GM18511 (cell line): ENCODE results near the gene SCAF11.

Experiments
- ATAC-seq: cut with Tn5 transposase; IDR thresholded peaks from one replicate; pipeline ENCODE4 v1.9.1; 2021; ENCODE audit warnings: mild to moderate bottlenecking, moderate library complexity; ENCODE audit not compliant: unreplicated experiment

SCAF11 gene

GRCh38 chr12:45986641-45987339, 3.6 kb downstream of the SCAF11 start:
- no peak for ATAC-seq

GRCh38 chr12:45981075-45981837, 9.1 kb downstream of the SCAF11 start:
- ATAC-seq = no peak

GRCh38 chr12:45980540-45980939, 9.8 kb downstream of the SCAF11 start:
- no peak for ATAC-seq

GRCh38 chr12:45978108-45978507, 12.3 kb downstream of the SCAF11 start:
- no peak for ATAC-seq

GRCh38 chr12:45977620-45978019, 12.8 kb downstream of the SCAF11 start:
- ATAC-seq = no peak

DNA sequence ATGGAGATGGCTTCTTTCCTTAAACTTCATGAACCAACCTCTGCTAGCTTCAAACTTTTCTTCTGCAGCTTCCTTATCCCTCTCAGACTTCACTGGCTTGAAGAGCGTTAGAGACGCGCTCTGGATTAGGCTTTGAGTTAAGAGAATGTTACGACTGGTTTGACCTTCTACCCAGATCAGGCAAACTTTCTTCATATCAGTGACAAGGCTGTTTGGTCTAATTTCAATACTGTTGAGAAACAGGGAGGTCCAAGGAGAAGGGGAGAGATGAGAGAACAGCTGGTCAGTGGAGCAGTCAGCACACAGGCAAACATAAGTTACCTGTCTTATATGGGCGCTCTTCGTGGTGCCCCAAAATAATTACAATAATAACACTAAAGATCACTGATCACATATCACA, 14.9 kb downstream of the SCAF11 start:
- no peak for ATAC-seq

DNA sequence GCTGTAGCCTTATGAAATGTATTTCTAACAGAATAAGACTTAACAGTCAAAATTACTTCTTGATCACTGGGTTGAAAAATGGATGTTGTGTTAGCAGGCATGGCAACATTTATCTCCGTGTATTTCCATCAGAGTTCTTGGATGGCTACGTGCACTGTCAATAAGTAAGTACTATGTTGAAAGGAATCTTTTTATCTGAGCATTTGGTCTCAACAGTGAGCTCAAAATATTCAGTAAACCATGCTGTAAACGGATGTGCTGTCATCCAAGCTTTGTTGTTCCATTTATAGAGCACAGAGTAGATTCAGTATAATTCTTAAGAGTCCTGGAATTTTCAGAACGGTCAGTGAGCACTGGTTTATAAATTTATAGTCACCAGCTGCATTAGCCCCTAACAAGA, 15.5 kb downstream of the SCAF11 start:
- ATAC-seq = no peak

GRCh38 chr12:45974171-45974719, 16.1 kb downstream of the SCAF11 start:
- no peak for ATAC-seq

- no peak for ATAC-seq
These were observed 16.8 kb downstream of the SCAF11 start for GRCh38 chr12:45973526-45973925.

DNA sequence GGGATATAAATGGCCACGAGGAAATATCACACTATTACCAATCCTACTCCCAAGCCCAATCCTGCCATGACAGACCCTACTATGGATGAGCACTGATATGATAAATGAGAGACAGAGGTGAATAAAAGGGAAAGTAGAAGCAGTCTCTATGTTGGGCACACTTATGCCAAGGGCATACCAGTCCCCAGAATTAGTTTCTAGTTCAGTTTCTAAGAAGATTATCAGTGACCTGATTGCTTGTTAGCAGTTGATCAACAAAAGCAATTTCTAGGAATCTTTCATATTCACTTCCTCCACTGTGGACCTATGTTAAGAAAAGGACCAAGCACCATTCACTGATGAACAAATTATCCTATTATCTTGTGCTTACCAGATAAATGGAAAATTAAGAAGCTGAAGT, 20.0 kb downstream of the SCAF11 start:
- ATAC-seq = no peak

DNA sequence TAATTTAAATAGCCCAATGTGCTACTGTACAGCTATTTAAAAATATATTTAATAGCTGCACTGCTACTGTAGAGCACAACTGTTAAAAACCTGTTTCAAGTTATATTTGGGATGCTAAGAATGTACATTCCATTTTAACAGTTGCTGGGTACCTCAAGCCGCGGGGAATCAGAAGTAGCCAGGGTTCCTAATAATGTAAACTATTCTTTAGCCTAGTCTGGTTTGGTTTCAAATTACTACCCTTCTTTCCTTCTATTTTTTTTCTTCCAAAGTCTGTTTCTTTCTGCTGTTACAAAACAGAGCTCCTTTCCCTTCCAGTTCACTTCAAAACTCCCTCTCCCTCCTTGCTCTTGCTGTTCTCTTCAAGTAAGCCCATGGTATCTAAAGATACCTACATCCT, 21.3 kb downstream of the SCAF11 start:
- no peak for ATAC-seq

- no peak for ATAC-seq
These were observed 23.9 kb downstream of the SCAF11 start for GRCh38 chr12:45966486-45966885.

GRCh38 chr12:45962553-45963325, 27.6 kb downstream of the SCAF11 start:
- no peak for ATAC-seq

DNA sequence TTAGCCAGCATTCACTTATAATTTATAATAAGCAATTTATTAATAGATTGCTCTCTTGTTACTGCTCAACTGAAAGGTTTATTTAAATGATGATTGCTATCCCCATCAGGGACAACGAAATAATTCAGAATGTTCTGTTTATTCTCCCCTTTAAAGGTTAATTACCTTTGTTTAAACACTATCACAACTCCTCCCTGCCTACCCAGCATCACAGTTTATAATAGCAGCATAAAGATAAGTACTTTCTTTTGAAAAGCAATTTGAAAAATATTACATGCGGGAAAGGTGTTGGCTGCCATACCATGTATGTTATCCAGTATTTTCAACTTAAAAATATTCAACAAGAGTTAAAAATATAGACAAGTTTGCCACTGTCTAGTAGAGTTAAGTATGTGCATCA, 30.6 kb downstream of the SCAF11 start:
- ATAC-seq = no peak

GRCh38 chr12:45959025-45959424, 31.3 kb downstream of the SCAF11 start:
- no peak for ATAC-seq

- ATAC-seq = no peak
These were observed 41.8 kb downstream of the SCAF11 start for GRCh38 chr12:45948546-45948945.

DNA sequence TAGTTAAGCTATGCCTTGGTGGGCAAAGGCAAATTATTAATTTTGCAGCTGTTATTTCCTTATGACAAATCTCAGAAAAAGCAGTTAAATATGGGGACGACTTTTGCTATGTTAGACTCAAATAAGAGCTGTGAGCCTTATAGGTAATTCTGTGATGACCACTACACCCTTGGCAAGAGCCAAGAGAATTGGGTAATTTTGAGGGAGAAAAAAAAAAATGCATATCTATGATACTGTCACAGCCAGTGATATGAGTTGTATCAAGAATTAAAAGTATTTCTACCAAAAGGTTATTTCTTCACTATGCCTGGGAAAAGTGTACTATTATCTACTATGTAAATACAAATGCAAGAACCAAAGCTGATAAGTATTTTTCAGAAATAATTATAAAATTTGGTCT, 43.9 kb downstream of the SCAF11 start:
- ATAC-seq = no peak

DNA sequence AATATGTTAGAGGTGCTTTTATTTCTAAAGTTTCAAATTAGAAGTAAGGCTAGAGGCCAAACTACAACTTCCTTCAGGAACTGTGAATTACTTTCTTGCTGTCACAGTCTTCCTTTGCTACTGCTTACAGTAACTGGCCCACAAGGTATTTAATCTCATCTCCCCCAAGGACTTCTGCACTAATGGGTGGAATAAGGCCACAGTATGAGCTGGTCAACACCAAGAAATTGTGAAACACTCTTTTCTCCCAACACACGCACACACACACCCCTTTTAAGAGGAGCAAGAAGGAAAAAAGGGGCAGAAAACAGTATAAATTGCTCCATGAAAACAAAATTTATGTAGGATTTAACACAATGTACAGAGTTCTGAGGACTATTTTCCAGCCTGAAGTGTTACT, 45.6 kb downstream of the SCAF11 start:
- no peak for ATAC-seq

GRCh38 chr12:45939759-45940158, 50.6 kb downstream of the SCAF11 start:
- no peak for ATAC-seq

GRCh38 chr12:45938566-45938965, 51.8 kb downstream of the SCAF11 start:
- no peak for ATAC-seq

- ATAC-seq = no peak
These were observed 55.4 kb downstream of the SCAF11 start for GRCh38 chr12:45934956-45935355.
